ENCODE data around the gene GAD1. TPM values are rescaled to one million over a fixed set of nuclear protein-coding genes. Genes with fewer than 3 reads are reported as not detected.

Gene GAD1
- polyA plus RNA-seq, 1 donor from 2014 or later: 56.3 TPM

GRCh38 chr2:170779304-170779703, 37.4 kb upstream of the GAD1 start:
- Histone ChIP-seq H3K4me2 (ENCODE audit: low read length) (no peak overlapping the region), H3K4me3 (ENCODE audit: low read length) (no peak overlapping the region), H3K27ac (ENCODE audit: low read length) (no peak overlapping the region), H3K27me3 (ENCODE audit: insufficient read depth, low read depth, low read length) (no peaks in the 10 kb centered on the region), H4K20me1 (ENCODE audit: insufficient read depth) (no peaks in the 10 kb centered on the region), H3K36me3 (ENCODE audit: insufficient read depth, low read length) (no peaks in the 10 kb centered on the region), H2AFZ (ENCODE audit: low read depth, low read length) (no peak overlapping the region), H3K9me3 (ENCODE audit: low read length) (no peaks in the 10 kb centered on the region), H3K9ac (ENCODE audit: low read length) (no peak overlapping the region), H3K79me2 (replicated peaks; ENCODE audit: insufficient read depth, low read length) (no peaks in the 10 kb centered on the region), H3K9me2 (ENCODE audit: insufficient read depth, low read length) (no peaks in the 10 kb centered on the region), H3F3A (ENCODE audit: insufficient read depth, low read length, poor library complexity, severe bottlenecking) (no peaks in the 10 kb centered on the region)
- TF ChIP-seq, protein P1, sequence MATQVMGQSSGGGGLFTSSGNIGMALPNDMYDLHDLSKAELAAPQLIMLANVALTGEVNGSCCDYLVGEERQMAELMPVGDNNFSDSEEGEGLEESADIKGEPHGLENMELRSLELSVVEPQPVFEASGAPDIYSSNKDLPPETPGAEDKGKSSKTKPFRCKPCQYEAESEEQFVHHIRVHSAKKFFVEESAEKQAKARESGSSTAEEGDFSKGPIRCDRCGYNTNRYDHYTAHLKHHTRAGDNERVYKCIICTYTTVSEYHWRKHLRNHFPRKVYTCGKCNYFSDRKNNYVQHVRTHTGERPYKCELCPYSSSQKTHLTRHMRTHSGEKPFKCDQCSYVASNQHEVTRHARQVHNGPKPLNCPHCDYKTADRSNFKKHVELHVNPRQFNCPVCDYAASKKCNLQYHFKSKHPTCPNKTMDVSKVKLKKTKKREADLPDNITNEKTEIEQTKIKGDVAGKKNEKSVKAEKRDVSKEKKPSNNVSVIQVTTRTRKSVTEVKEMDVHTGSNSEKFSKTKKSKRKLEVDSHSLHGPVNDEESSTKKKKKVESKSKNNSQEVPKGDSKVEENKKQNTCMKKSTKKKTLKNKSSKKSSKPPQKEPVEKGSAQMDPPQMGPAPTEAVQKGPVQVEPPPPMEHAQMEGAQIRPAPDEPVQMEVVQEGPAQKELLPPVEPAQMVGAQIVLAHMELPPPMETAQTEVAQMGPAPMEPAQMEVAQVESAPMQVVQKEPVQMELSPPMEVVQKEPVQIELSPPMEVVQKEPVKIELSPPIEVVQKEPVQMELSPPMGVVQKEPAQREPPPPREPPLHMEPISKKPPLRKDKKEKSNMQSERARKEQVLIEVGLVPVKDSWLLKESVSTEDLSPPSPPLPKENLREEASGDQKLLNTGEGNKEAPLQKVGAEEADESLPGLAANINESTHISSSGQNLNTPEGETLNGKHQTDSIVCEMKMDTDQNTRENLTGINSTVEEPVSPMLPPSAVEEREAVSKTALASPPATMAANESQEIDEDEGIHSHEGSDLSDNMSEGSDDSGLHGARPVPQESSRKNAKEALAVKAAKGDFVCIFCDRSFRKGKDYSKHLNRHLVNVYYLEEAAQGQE (IDR thresholded peaks at IDR 0.05; ENCODE audit: borderline replicate concordance): no peak
- TF ChIP-seq EP300 (conservative IDR thresholded peaks at IDR 0.05; ENCODE audit: poor library complexity, severe bottlenecking) (no peak), POLR2AphosphoS5 (IDR thresholded peaks at IDR 0.05) (no peak), EZH2 (IDR thresholded peaks at IDR 0.05; ENCODE audit: borderline replicate concordance, insufficient read depth, low read length, poor library complexity, severe bottlenecking) (no peak), MXI1 (conservative IDR thresholded peaks at IDR 0.05; ENCODE audit: poor library complexity, severe bottlenecking) (no peak), RAD21 (conservative IDR thresholded peaks at IDR 0.05) (no peak), CTCF (IDR thresholded peaks at IDR 0.05; ENCODE audit: poor library complexity, severe bottlenecking) (no peak), TAF1 (IDR thresholded peaks at IDR 0.05; ENCODE audit: low read depth) (no peak), SMC3 (conservative IDR thresholded peaks at IDR 0.05; ENCODE audit: poor library complexity) (no peak)

GRCh38 chr2:170782673-170783072, 34.0 kb upstream of the GAD1 start:
- H3F3A ChIP-seq (ENCODE audit: insufficient read depth, low read length, poor library complexity, severe bottlenecking): no peaks in the 10 kb centered on the region

More at GRCh38 chr2:170782673-170783072, 34.0 kb upstream of the GAD1 start:
- no peak overlapping the region for H3K27ac ChIP-seq (ENCODE audit: low read length)
- no peaks in the 10 kb centered on the region for H3K27me3 ChIP-seq (ENCODE audit: insufficient read depth, low read depth, low read length)
- H3K9me2 ChIP-seq (ENCODE audit: insufficient read depth, low read length): no peaks in the 10 kb centered on the region
- H4K20me1 ChIP-seq (ENCODE audit: insufficient read depth): no peaks in the 10 kb centered on the region
- H2AFZ ChIP-seq (ENCODE audit: low read depth, low read length): no peak overlapping the region
- H3K36me3 ChIP-seq (ENCODE audit: insufficient read depth, low read length): no peaks in the 10 kb centered on the region
- H3K9ac ChIP-seq (ENCODE audit: low read length): no peak overlapping the region
- no peak overlapping the region for H3K4me2 ChIP-seq (ENCODE audit: low read length)
- H3K4me3 ChIP-seq (ENCODE audit: low read length): no peak overlapping the region
- TF ChIP-seq POLR2AphosphoS5 (IDR thresholded peaks at IDR 0.05) (no peak), CTCF (IDR thresholded peaks at IDR 0.05; ENCODE audit: poor library complexity, severe bottlenecking) (no peak), RAD21 (conservative IDR thresholded peaks at IDR 0.05) (no peak), TAF1 (IDR thresholded peaks at IDR 0.05; ENCODE audit: low read depth) (no peak), EZH2 (IDR thresholded peaks at IDR 0.05; ENCODE audit: borderline replicate concordance, insufficient read depth, low read length, poor library complexity, severe bottlenecking) (no peak), SMC3 (conservative IDR thresholded peaks at IDR 0.05; ENCODE audit: poor library complexity) (no peak), EP300 (conservative IDR thresholded peaks at IDR 0.05; ENCODE audit: poor library complexity, severe bottlenecking) (no peak), MXI1 (conservative IDR thresholded peaks at IDR 0.05; ENCODE audit: poor library complexity, severe bottlenecking) (no peak)
- TF ChIP-seq, protein P1 (IDR thresholded peaks at IDR 0.05; ENCODE audit: borderline replicate concordance): no peak
- H3K9me3 ChIP-seq (ENCODE audit: low read length): no peaks in the 10 kb centered on the region
- H3K79me2 ChIP-seq (replicated peaks; ENCODE audit: insufficient read depth, low read length): no peaks in the 10 kb centered on the region
